K562 (cell line): Measurements from ENCODE around the gene C6orf89.

Experiments
- CTCF ChIP-seq, 3 experiments: IDR thresholded peaks in 2 of 3; conservative IDR thresholded peaks in 1 of 3; 2 replicates each; pipeline ENCODE4 v1.5.1; 2011 to 2012; ENCODE audit warnings: low read length in 3 of 3, mild to moderate bottlenecking in 3 of 3, control low read depth in 2 of 3, improper control_type of control experiment in 1 of 3, inconsistent platforms in 1 of 3, low read depth in 1 of 3, mixed read lengths in 1 of 3, moderate library complexity in 1 of 3; ENCODE audit not compliant: insufficient read depth in 2 of 3
- EGR1 ChIP-seq: fragments of 450-650 bp; conservative IDR thresholded peaks from 2 replicates; pipeline ENCODE4 v1.6.1; 2017; ENCODE audit warnings: mild to moderate bottlenecking
- EP300 ChIP-seq: IDR thresholded peaks from 2 replicates; pipeline ENCODE4 v1.6.1; 2012; ENCODE audit warnings: low read length, improper control_type of control experiment
- FOXM1 ChIP-seq, 2 experiments: fragments of 450-650 bp in 1 of 2; sonication (generic) in 1 of 2; formaldehyde crosslinking in 1 of 2; IDR thresholded peaks; 2 replicates each; pipeline versions ENCODE4 v1.6.1 to v1.9.0; 2017 to 2022; ENCODE audit warnings: low read depth in 2 of 2, mild to moderate bottlenecking in 2 of 2, missing genetic modification reagents in 1 of 2, moderate library complexity in 1 of 2
- GMEB1 ChIP-seq: fragments of 250-450 bp; sonication (Bioruptor Pico); IDR thresholded peaks from 2 replicates; pipeline ENCODE4 v1.4.0; 2020; ENCODE audit warnings: mild to moderate bottlenecking
- MCM7 ChIP-seq, 2 experiments: fragments of 450-650 bp; IDR thresholded peaks; 2 replicates each; pipeline ENCODE4 v1.6.1; 2016 to 2018
- PKNOX1 ChIP-seq: fragments of 450-650 bp; IDR thresholded peaks from 2 replicates; pipeline ENCODE4 v1.6.1; 2016
- REST ChIP-seq, 2 experiments: fragments of 450-650 bp; formaldehyde crosslinking in 1 of 2; IDR thresholded peaks; 2 replicates each; pipeline versions ENCODE4 v1.4.0 to v1.6.1; 2014 to 2020; ENCODE audit warnings: mild to moderate bottlenecking in 2 of 2, borderline replicate concordance in 1 of 2, low read depth in 1 of 2
- SMC3 ChIP-seq: conservative IDR thresholded peaks from 2 replicates; pipeline ENCODE4 v1.6.1; 2011; ENCODE audit warnings: low read depth, low read length, improper control_type of control experiment; ENCODE audit not compliant: insufficient read depth
- THRA ChIP-seq: fragments of 450-650 bp; IDR thresholded peaks from 2 replicates; pipeline ENCODE4 v1.6.1; 2017; ENCODE audit warnings: mild to moderate bottlenecking, moderate library complexity
- WHSC1 ChIP-seq: IDR thresholded peaks from one replicate; pipeline ENCODE4 v1.6.1; 2012; ENCODE audit warnings: low read length, control low read depth, inconsistent platforms
- ZFPM2 ChIP-seq: fragments of 250-450 bp; sonication (Bioruptor Pico); IDR thresholded peaks from 2 replicates; pipeline ENCODE4 v1.5.1; 2022; ENCODE audit warnings: mild to moderate bottlenecking

GRCh38 chr6:36843170-36843569, 42.6 kb upstream of the C6orf89 start:
- no peak for TF ChIP-seq EP300
- no peak for TF ChIP-seq WHSC1
- TF ChIP-seq THRA, result no peak
- no peak for TF ChIP-seq SMC3
- no peak for TF ChIP-seq FOXM1 (IDR thresholded peaks at IDR 0.05; ENCODE audit: low read depth)
- TF ChIP-seq FOXM1 (CRISPR knock-in tag; IDR thresholded peaks at IDR 0.05; ENCODE audit: low read depth), result no peak
- no peak for TF ChIP-seq REST (IDR thresholded peaks at IDR 0.05; ENCODE audit: borderline replicate concordance)
- no peak for TF ChIP-seq REST (CRISPR knock-in tag; IDR thresholded peaks at IDR 0.05; ENCODE audit: low read depth)
- no peak for TF ChIP-seq CTCF (IDR thresholded peaks at IDR 0.05 in 2 of 3, conservative IDR thresholded peaks at IDR 0.05 in 1 of 3; ENCODE audit: insufficient read depth in 2 of 3, low read depth in 1 of 3, low read length in 3 of 3)
- TF ChIP-seq GMEB1 (CRISPR knock-in tag), result no peak
- no peak for TF ChIP-seq MCM7 (IDR thresholded peaks at IDR 0.05)
- no peak for TF ChIP-seq PKNOX1
- no peak for TF ChIP-seq ZFPM2 (CRISPR knock-in tag)
- no peak for TF ChIP-seq EGR1
